DOHH2 (cell line): ENCODE data around the gene SPAAR.

Experiments
- H3F3A ChIP-seq: fragments of 200-600 bp; sonication (generic), shearing (Covaris generic); 2 replicates; pipeline ENCODE4 v1.6.0; 2016; ENCODE audit warnings: antibody characterized with exemption, mild to moderate bottlenecking; ENCODE audit not compliant: control insufficient read depth, insufficient read depth
- H3K27ac ChIP-seq: fragments of 200-600 bp; sonication (generic); 2 replicates; pipeline ENCODE4 v1.5.1; 2014; ENCODE audit warnings: low read depth, mild to moderate bottlenecking, low read length, moderate library complexity
- H3K27me3 ChIP-seq: fragments of 200-600 bp; sonication (generic); 2 replicates; pipeline ENCODE4 v1.6.1; 2014; ENCODE audit warnings: mild to moderate bottlenecking, low read length, mixed read lengths; ENCODE audit not compliant: control insufficient read depth
- H3K36me3 ChIP-seq: fragments of 200-600 bp; sonication (generic); 2 replicates; pipeline ENCODE4 v1.6.1; 2014; ENCODE audit warnings: mild to moderate bottlenecking, low read length, moderate library complexity, mixed read lengths; ENCODE audit not compliant: control insufficient read depth
- H3K4me1 ChIP-seq: fragments of 200-600 bp; sonication (generic); 2 replicates; pipeline ENCODE4 v1.6.1; 2014; ENCODE audit warnings: mild to moderate bottlenecking, low read length, mixed read lengths; ENCODE audit not compliant: control insufficient read depth
- H3K4me2 ChIP-seq: fragments of 200-600 bp; sonication (generic); 2 replicates; pipeline ENCODE4 v1.6.0; 2014; ENCODE audit warnings: mild to moderate bottlenecking, low read length, moderate library complexity
- H3K4me3 ChIP-seq: fragments of 200-600 bp; sonication (generic); 2 replicates; pipeline ENCODE4 v1.5.1; 2014; ENCODE audit warnings: mild to moderate bottlenecking, low read length, mixed read lengths
- H3K79me2 ChIP-seq: fragments of 200-600 bp; sonication (generic); 2 replicates; pipeline ENCODE4 v1.6.1; 2014; ENCODE audit warnings: mild to moderate bottlenecking, low read length, mixed read lengths; ENCODE audit not compliant: control insufficient read depth
- H3K9me2 ChIP-seq: fragments of 200-600 bp; sonication (generic); replicated peaks from 2 replicates; pipeline ENCODE4 v1.6.1; 2014; ENCODE audit warnings: mild to moderate bottlenecking, low read length, mixed read lengths; ENCODE audit not compliant: control insufficient read depth
- H3K9me3 ChIP-seq: fragments of 200-600 bp; sonication (generic); 2 replicates; pipeline ENCODE4 v1.6.1; 2014; ENCODE audit warnings: antibody characterized with exemption, low read length, mixed read lengths; ENCODE audit not compliant: control insufficient read depth, insufficient read depth
- H4K20me1 ChIP-seq: fragments of 200-600 bp; sonication (generic); 2 replicates; pipeline ENCODE4 v1.6.0; 2014; ENCODE audit warnings: low read depth, mild to moderate bottlenecking, antibody characterized with exemption, low read length, moderate library complexity; ENCODE audit not compliant: control insufficient read depth, insufficient read depth
- CTCF ChIP-seq: fragments of 200-600 bp; sonication (generic); IDR thresholded peaks from one replicate; pipeline ENCODE4 v1.5.1; 2014; ENCODE audit warnings: antibody characterized with exemption, mild to moderate bottlenecking, low read depth, low read length; ENCODE audit not compliant: poor library complexity, severe bottlenecking
- EZH2phosphoT487 ChIP-seq: fragments of 200-600 bp; sonication (generic); IDR thresholded peaks from 2 replicates; pipeline ENCODE4 v1.6.1; 2017; ENCODE audit warnings: borderline replicate concordance, mild to moderate bottlenecking, antibody characterized with exemption, low read length, moderate library complexity, mixed read lengths

Gene SPAAR

GRCh38 chr9:35944841-35945240, 35.6 kb downstream of the SPAAR start:
- no peak overlapping the region for H3K4me3 ChIP-seq
- no peaks in the 10 kb centered on the region for H3K9me3 ChIP-seq
- H4K20me1 ChIP-seq: no peaks in the 10 kb centered on the region
- peaks cover 31% of the 10 kb centered on the region for H3K4me1 ChIP-seq
- H3K79me2 ChIP-seq: no peaks in the 10 kb centered on the region
- no peaks in the 10 kb centered on the region for H3K9me2 ChIP-seq
- no peaks in the 10 kb centered on the region for H3K27me3 ChIP-seq
- no peak overlapping the region for H3K4me2 ChIP-seq
- TF ChIP-seq EZH2phosphoT487: no peak
- TF ChIP-seq CTCF: no peak
- peaks cover 6% of the 10 kb centered on the region; the same call in 1 of the 2 replicates for H3F3A ChIP-seq
- no peak overlapping the region for H3K27ac ChIP-seq
- H3K36me3 ChIP-seq: no peaks in the 10 kb centered on the region

GRCh38 chr9:35945341-35946018, 36.2 kb downstream of the SPAAR start:
- Histone ChIP-seq H3K4me1 (peaks cover 25% of the 10 kb centered on the region), H3K36me3 (no peaks in the 10 kb centered on the region), H3K4me3 (peak overlapping the region; percentile 30), H4K20me1 (no peaks in the 10 kb centered on the region), H3K27ac (no peak overlapping the region), H3K4me2 (peak overlapping the region; percentile 35), H3F3A (0 out of 2 replicates have a peak, but pooled peaks cover 5% of the 10 kb centered on the region), H3K79me2 (no peaks in the 10 kb centered on the region), H3K27me3 (no peaks in the 10 kb centered on the region), H3K9me2 (no peaks in the 10 kb centered on the region), H3K9me3 (no peaks in the 10 kb centered on the region)
- TF ChIP-seq CTCF (peak; percentile 86), EZH2phosphoT487 (no peak)

GRCh38 chr9:35948451-35948850, 39.2 kb downstream of the SPAAR start:
- Histone ChIP-seq H3K4me3 (no peak overlapping the region), H3K79me2 (no peaks in the 10 kb centered on the region), H3K27me3 (no peaks in the 10 kb centered on the region; the same call in 1 of the 2 replicates), H3K27ac (no peak overlapping the region), H3K9me2 (no peaks in the 10 kb centered on the region), H3K4me2 (no peak overlapping the region), H3F3A (0 out of 2 replicates have a peak, but pooled peaks cover 5% of the 10 kb centered on the region), H3K36me3 (no peaks in the 10 kb centered on the region), H3K9me3 (no peaks in the 10 kb centered on the region), H3K4me1 (peaks cover 19% of the 10 kb centered on the region), H4K20me1 (no peaks in the 10 kb centered on the region)
- no peak for TF ChIP-seq EZH2phosphoT487

- Histone ChIP-seq H3K4me3 (no peak overlapping the region), H3K4me2 (no peak overlapping the region), H3K36me3 (no peaks in the 10 kb centered on the region), H4K20me1 (no peaks in the 10 kb centered on the region), H3K27ac (no peak overlapping the region), H3K9me2 (no peaks in the 10 kb centered on the region), H3K9me3 (no peaks in the 10 kb centered on the region), H3K79me2 (no peaks in the 10 kb centered on the region), H3F3A (0 out of 2 replicates have a peak, but pooled peaks cover 4% of the 10 kb centered on the region), H3K27me3 (no peaks in the 10 kb centered on the region; the same call in 1 of the 2 replicates), H3K4me1 (peaks cover 19% of the 10 kb centered on the region)
- TF ChIP-seq EZH2phosphoT487: no peak
- TF ChIP-seq CTCF: no peak
These were observed 39.6 kb downstream of the SPAAR start for GRCh38 chr9:35948901-35949318.
